Metanephros (tissue), 1 donor: ENCODE data around the gene DPH5. TPM values are rescaled to one million over a fixed set of nuclear protein-coding genes. Genes with fewer than 3 reads are reported as not detected.

Source experiments
- total RNA-seq: library from RNA; depleted of rRNA; stranded (reverse); fragments of >200 nt; gene quantifications from one replicate; pipeline ENCODE4 v1.2.3, GENCODE V29; 2014

DPH5 gene
- 31.5 TPM for total RNA-seq

GRCh38 chr1:101025657-101026429 is at the start of gene DPH5:
Gene DPH5, minus strand, starts transcription at chr1:101025784. Its CDS starts 341 bp downstream, at chr1:101025443.

Other genes with a start within 250 kb of the DPH5 start
- gene EXTL2, start 130.9 kb downstream of the DPH5 start, total RNA-seq = 39.5 TPM
- gene SLC30A7, start 129.7 kb downstream of the DPH5 start, total RNA-seq = 24.6 TPM
- 43.3 TPM for gene S1PR1, start 211.2 kb upstream of the DPH5 start, total RNA-seq